Measurements from ENCODE around the gene SMARCD1. TPM values are rescaled to one million over a fixed set of nuclear protein-coding genes. Genes with fewer than 3 reads are reported as not detected.

SMARCD1 gene
- total RNA-seq, 1 experiment from 2014 or later: 84.9 TPM

- 0 out of 2 replicates have a peak, but pooled peaks cover 4% of the 10 kb centered on the region for H3K27me3 ChIP-seq (ENCODE audit: control insufficient read depth, insufficient read depth, low read length)
- ChIA-PET CTCF (no interaction called here), POLR2A (no interaction called here)
- no peak for ATAC-seq
- H3K9me3 ChIP-seq (ENCODE audit: control insufficient read depth, insufficient read depth, low read depth, low read length): no peaks in the 10 kb centered on the region
- H3K27ac ChIP-seq (ENCODE audit: low read length): no peak overlapping the region
- H3K4me1 ChIP-seq (ENCODE audit: control insufficient read depth, insufficient read depth, low read length): peaks cover 10% of the 10 kb centered on the region
- no peak overlapping the region for H3K4me3 ChIP-seq (ENCODE audit: low read depth in 2 of 2, low read length in 2 of 2)
- TF ChIP-seq, protein P1, sequence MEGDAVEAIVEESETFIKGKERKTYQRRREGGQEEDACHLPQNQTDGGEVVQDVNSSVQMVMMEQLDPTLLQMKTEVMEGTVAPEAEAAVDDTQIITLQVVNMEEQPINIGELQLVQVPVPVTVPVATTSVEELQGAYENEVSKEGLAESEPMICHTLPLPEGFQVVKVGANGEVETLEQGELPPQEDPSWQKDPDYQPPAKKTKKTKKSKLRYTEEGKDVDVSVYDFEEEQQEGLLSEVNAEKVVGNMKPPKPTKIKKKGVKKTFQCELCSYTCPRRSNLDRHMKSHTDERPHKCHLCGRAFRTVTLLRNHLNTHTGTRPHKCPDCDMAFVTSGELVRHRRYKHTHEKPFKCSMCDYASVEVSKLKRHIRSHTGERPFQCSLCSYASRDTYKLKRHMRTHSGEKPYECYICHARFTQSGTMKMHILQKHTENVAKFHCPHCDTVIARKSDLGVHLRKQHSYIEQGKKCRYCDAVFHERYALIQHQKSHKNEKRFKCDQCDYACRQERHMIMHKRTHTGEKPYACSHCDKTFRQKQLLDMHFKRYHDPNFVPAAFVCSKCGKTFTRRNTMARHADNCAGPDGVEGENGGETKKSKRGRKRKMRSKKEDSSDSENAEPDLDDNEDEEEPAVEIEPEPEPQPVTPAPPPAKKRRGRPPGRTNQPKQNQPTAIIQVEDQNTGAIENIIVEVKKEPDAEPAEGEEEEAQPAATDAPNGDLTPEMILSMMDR (IDR thresholded peaks at IDR 0.05): no peak
- TF ChIP-seq, protein P2, sequence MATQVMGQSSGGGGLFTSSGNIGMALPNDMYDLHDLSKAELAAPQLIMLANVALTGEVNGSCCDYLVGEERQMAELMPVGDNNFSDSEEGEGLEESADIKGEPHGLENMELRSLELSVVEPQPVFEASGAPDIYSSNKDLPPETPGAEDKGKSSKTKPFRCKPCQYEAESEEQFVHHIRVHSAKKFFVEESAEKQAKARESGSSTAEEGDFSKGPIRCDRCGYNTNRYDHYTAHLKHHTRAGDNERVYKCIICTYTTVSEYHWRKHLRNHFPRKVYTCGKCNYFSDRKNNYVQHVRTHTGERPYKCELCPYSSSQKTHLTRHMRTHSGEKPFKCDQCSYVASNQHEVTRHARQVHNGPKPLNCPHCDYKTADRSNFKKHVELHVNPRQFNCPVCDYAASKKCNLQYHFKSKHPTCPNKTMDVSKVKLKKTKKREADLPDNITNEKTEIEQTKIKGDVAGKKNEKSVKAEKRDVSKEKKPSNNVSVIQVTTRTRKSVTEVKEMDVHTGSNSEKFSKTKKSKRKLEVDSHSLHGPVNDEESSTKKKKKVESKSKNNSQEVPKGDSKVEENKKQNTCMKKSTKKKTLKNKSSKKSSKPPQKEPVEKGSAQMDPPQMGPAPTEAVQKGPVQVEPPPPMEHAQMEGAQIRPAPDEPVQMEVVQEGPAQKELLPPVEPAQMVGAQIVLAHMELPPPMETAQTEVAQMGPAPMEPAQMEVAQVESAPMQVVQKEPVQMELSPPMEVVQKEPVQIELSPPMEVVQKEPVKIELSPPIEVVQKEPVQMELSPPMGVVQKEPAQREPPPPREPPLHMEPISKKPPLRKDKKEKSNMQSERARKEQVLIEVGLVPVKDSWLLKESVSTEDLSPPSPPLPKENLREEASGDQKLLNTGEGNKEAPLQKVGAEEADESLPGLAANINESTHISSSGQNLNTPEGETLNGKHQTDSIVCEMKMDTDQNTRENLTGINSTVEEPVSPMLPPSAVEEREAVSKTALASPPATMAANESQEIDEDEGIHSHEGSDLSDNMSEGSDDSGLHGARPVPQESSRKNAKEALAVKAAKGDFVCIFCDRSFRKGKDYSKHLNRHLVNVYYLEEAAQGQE (IDR thresholded peaks at IDR 0.05; ENCODE audit: insufficient read depth in 1 of 2, low read depth in 2 of 2, low read length in 1 of 2): no peak
- TF ChIP-seq TCF7L2 (IDR thresholded peaks at IDR 0.05; ENCODE audit: low read depth, low read length) (no peak), SIN3A (IDR thresholded peaks at IDR 0.05; ENCODE audit: borderline replicate concordance, insufficient read depth, low read depth, low read length) (no peak), POLR2AphosphoS5 (IDR thresholded peaks at IDR 0.05; ENCODE audit: low read depth, low read length) (no peak)
- intact Hi-C loops (cut with micrococcal nuclease; ENCODE audit: unreplicated experiment) (loop anchor here (10.0 kb wide), 1 partner anchor 188 kb away; no protein-coding TSS in a partner anchor), in situ Hi-C loops (cut with HindIII; ENCODE audit: low pct_unique_long_range_greater_than_20kb, low sequenced_read_pairs) (no loop called here)
- H3K36me3 ChIP-seq (ENCODE audit: control insufficient read depth, insufficient read depth, low read length): no peaks in the 10 kb centered on the region
- no peak for DNase-seq (ENCODE audit: low read depth, low spot score)
- BruUV-seq (replicated peaks): no TSS peak
Observed at GRCh38 chr12:50052544-50052943, 32.6 kb upstream of the SMARCD1 start.

GRCh38 chr12:50052964-50053363 is 32.2 kb upstream of the SMARCD1 start:
- H3K36me3 ChIP-seq (ENCODE audit: control insufficient read depth, insufficient read depth, low read length): no peaks in the 10 kb centered on the region
- ATAC-seq (no peak), DNase-seq (ENCODE audit: low read depth, low spot score) (no peak)
- 0 out of 2 replicates have a peak, but pooled peaks cover 4% of the 10 kb centered on the region for H3K27me3 ChIP-seq (ENCODE audit: control insufficient read depth, insufficient read depth, low read length)
- intact Hi-C loops (cut with micrococcal nuclease; ENCODE audit: unreplicated experiment): loop anchor here (10.0 kb wide), 1 partner anchor 188 kb away; no protein-coding TSS in a partner anchor
- ChIA-PET CTCF (no interaction called here), POLR2A (no interaction called here)
- no peak overlapping the region for H3K4me3 ChIP-seq (ENCODE audit: low read depth in 2 of 2, low read length in 2 of 2)
- no TSS peak for BruUV-seq (replicated peaks)
- H3K27ac ChIP-seq (ENCODE audit: low read length): no peak overlapping the region
- in situ Hi-C loops (cut with HindIII; ENCODE audit: low pct_unique_long_range_greater_than_20kb, low sequenced_read_pairs): no loop called here
- H3K4me1 ChIP-seq (ENCODE audit: control insufficient read depth, insufficient read depth, low read length): peaks cover 10% of the 10 kb centered on the region
- no peaks in the 10 kb centered on the region for H3K9me3 ChIP-seq (ENCODE audit: control insufficient read depth, insufficient read depth, low read depth, low read length)
- no peak for TF ChIP-seq TCF7L2 (IDR thresholded peaks at IDR 0.05; ENCODE audit: low read depth, low read length)
- TF ChIP-seq, protein P2 (IDR thresholded peaks at IDR 0.05; ENCODE audit: insufficient read depth in 1 of 2, low read depth in 2 of 2, low read length in 1 of 2): no peak

All from Panc1 (cell line).